ENCODE measurements around the gene BAK1. TPM values are rescaled to one million over a fixed set of nuclear protein-coding genes. Genes with fewer than 3 reads are reported as not detected.

Gene BAK1
- total RNA-seq, 1 experiment from 2014 or later, result 40.0 TPM

- H4K91ac ChIP-seq (ENCODE audit: insufficient read length, low read depth, low read length), result no peak overlapping the region
- no peaks in the 10 kb centered on the region for H3K23me2 ChIP-seq (ENCODE audit: insufficient read length, low read depth, low read length, poor library complexity, severe bottlenecking)
- DNase-seq, result no peak
- Mint-ChIP-seq H3K27ac (0 out of 7 replicates have a peak overlapping the region, but pooled peaks of 2 of the 3 experiments have one; percentile 27 to 53), H3K36me3 (ENCODE audit: insufficient read depth in 1 of 3, low read depth in 3 of 3) (peaks cover 0 to 7% (median 5%) of the 10 kb centered on the region in 3 experiments; a peak in 3 of 7 replicates), H3K27me3 (ENCODE audit: low read depth) (peaks cover 13% of the 10 kb centered on the region), H3K4me3 (peak overlapping the region in 1 of 2 experiments; percentile 44; a peak in 1 of 5 replicates), H3K4me1 (peaks cover 44 to 59% of the 10 kb centered on the region in 2 experiments), H3K9me3 (peaks cover 8 to 10% of the 10 kb centered on the region in 2 experiments)
- no peak overlapping the region for H2AFZ ChIP-seq (ENCODE audit: low read length)
- no peak for TF ChIP-seq CTCF (conservative IDR thresholded peaks at IDR 0.05)
- no peak overlapping the region for H3K23ac ChIP-seq (ENCODE audit: insufficient read length, low read depth, low read length)
- no peak overlapping the region for H3K56ac ChIP-seq (ENCODE audit: insufficient read length, low read depth, low read length)
- no peak overlapping the region for H3K4me2 ChIP-seq (ENCODE audit: insufficient read depth, insufficient read length, low read length)
- no peaks in the 10 kb centered on the region for H3K79me1 ChIP-seq (ENCODE audit: insufficient read depth, low read depth, low read length, poor library complexity, severe bottlenecking)
- no peak overlapping the region for H2BK120ac ChIP-seq (ENCODE audit: low read depth, low read length, poor library complexity, severe bottlenecking)
- WGBS (ENCODE audit: extremely low coverage, insufficient read length, low lambda C conversion rate), result no CpG with 5 or more reads among the region's 8 CpGs
- H2BK15ac ChIP-seq (ENCODE audit: low read depth, low read length), result no peak overlapping the region
- H3K14ac ChIP-seq (ENCODE audit: insufficient read depth, low read length), result no peak overlapping the region
- H4K5ac ChIP-seq (ENCODE audit: insufficient read length, low read depth, low read length), result no peak overlapping the region
- no peak overlapping the region for H2BK20ac ChIP-seq (ENCODE audit: low read depth, low read length, poor library complexity, severe bottlenecking)
- H3K27me3 ChIP-seq (ENCODE audit: insufficient read depth, low read length), result no peaks in the 10 kb centered on the region
- no peaks in the 10 kb centered on the region for H4K20me1 ChIP-seq (ENCODE audit: control insufficient read depth, insufficient read depth, insufficient read length)
- no peak overlapping the region for H4K8ac ChIP-seq (replicated peaks; ENCODE audit: insufficient read length, low read depth, low read length)
- H3K9me3 ChIP-seq (ENCODE audit: control insufficient read depth, low read depth, low read length), result no peaks in the 10 kb centered on the region
- H3K79me2 ChIP-seq (ENCODE audit: insufficient read depth, low read length), result no peaks in the 10 kb centered on the region
- H3K18ac ChIP-seq (ENCODE audit: insufficient read length, low read depth, low read length), result no peak overlapping the region
- no peak overlapping the region for H2BK5ac ChIP-seq (ENCODE audit: insufficient read length, low read length)
- H3K27ac ChIP-seq (ENCODE audit: insufficient read length, low read depth, low read length), result no peak overlapping the region
- no peak overlapping the region for H2BK12ac ChIP-seq (ENCODE audit: insufficient read length, low read depth, low read length)
- H2AK5ac ChIP-seq (ENCODE audit: insufficient read length, low read length), result no peak overlapping the region
- no peak overlapping the region for H3T11ph ChIP-seq (ENCODE audit: low read length)
- H3K4ac ChIP-seq (ENCODE audit: low read depth, low read length), result no peak overlapping the region
- H3K9ac ChIP-seq (ENCODE audit: extremely low read depth, insufficient read length, low read length), result no peak overlapping the region
- peaks cover 8% of the 10 kb centered on the region; the same call in 1 of the 2 replicates for H3K4me1 ChIP-seq (ENCODE audit: insufficient read depth, low read length)
Observed at GRCh38 chr6:33607126-33607783, 27.2 kb upstream of the BAK1 start.
